Cardiac fibroblast (primary cell): ENCODE measurements around the gene DCXR.

Experiments used
- DNase-seq, 2 donors: peaks; one replicate each; pipeline versions ENCODE4 v3.0.0 to v3.0.0-alpha.2; 2010; ENCODE audit warnings: low read depth in 2 of 2
- H3K4me3 ChIP-seq, 2 donors: replicated peaks in 1 of 2; 1 replicate in 1 of 2; 2 replicates in 1 of 2; pipeline ENCODE4 v1.5.1; 2011; ENCODE audit warnings: low read depth in 2 of 2, low read length in 2 of 2, mild to moderate bottlenecking in 2 of 2, moderate library complexity in 1 of 2
- CTCF ChIP-seq: IDR thresholded peaks from one replicate; pipeline ENCODE4 v1.5.1; 2011; ENCODE audit warnings: low read depth, mild to moderate bottlenecking, low read length, inconsistent platforms

DCXR gene

GRCh38 chr17:82000803-82001570, 36.5 kb downstream of the DCXR start:
- DNase-seq: no peak
- no peak overlapping the region for H3K4me3 ChIP-seq
- no peak for TF ChIP-seq CTCF

GRCh38 chr17:81999976-82000802, 37.3 kb downstream of the DCXR start:
- no peak for DNase-seq
- no peak overlapping the region for H3K4me3 ChIP-seq
- no peak for TF ChIP-seq CTCF

GRCh38 chr17:81999587-81999975, 37.9 kb downstream of the DCXR start:
- DNase-seq: no peak
- TF ChIP-seq CTCF: no peak
- H3K4me3 ChIP-seq: no peak overlapping the region

GRCh38 chr17:81998691-81999438, 38.6 kb downstream of the DCXR start:
- H3K4me3 ChIP-seq: no peak overlapping the region
- TF ChIP-seq CTCF: no peak

GRCh38 chr17:81998212-81998611, 39.3 kb downstream of the DCXR start:
- no peak for TF ChIP-seq CTCF
- no peak for DNase-seq
- no peak overlapping the region for H3K4me3 ChIP-seq

More at GRCh38 chr17:81998691-81999438, 38.6 kb downstream of the DCXR start:
- DNase-seq: no peak

- no peak for DNase-seq
- no peak for TF ChIP-seq CTCF
Measured at GRCh38 chr17:81996757-81997441, 40.6 kb downstream of the DCXR start.

More at GRCh38 chr17:81996757-81997441, 40.6 kb downstream of the DCXR start:
- H3K4me3 ChIP-seq: no peak overlapping the region
